HepG2 (cell line): Measurements from ENCODE around the gene TMEM184B. TPM values are rescaled to one million over a fixed set of nuclear protein-coding genes. Genes with fewer than 3 reads are reported as not detected.

Experiments
- CCDC6 ChIP-seq: sonication (generic); formaldehyde crosslinking; IDR thresholded peaks from 2 replicates; pipeline ENCODE4 v1.8.1; 2022; ENCODE audit warnings: mild to moderate bottlenecking, missing genetic modification reagents, moderate library complexity
- FOXO4 ChIP-seq: sonication (generic); formaldehyde crosslinking; conservative IDR thresholded peaks from 2 replicates; pipeline ENCODE4 v1.8.1; 2023; ENCODE audit warnings: missing genetic modification reagents
- ISL2 ChIP-seq: sonication (generic); formaldehyde crosslinking; IDR thresholded peaks from 2 replicates; pipeline ENCODE4 v1.5.0; 2020; ENCODE audit warnings: missing genetic modification reagents
- MLX ChIP-seq: IDR thresholded peaks from 2 replicates; pipeline ENCODE4 v1.6.1; 2016
- ONECUT2 ChIP-seq: sonication (generic); formaldehyde crosslinking; IDR thresholded peaks from 2 replicates; pipeline ENCODE4 v1.4.0; 2020; ENCODE audit warnings: missing genetic modification reagents
- PAF1 ChIP-seq: IDR thresholded peaks from 2 replicates; pipeline ENCODE4 v1.6.1; 2016; ENCODE audit warnings: missing genetic modification reagents, missing compliant biosample characterization
- PAWR ChIP-seq: sonication (generic); formaldehyde crosslinking; IDR thresholded peaks from 2 replicates; pipeline ENCODE4 v1.4.0; 2020; ENCODE audit warnings: missing genetic modification reagents, mild to moderate bottlenecking, borderline replicate concordance
- RFX1 ChIP-seq: fragments of 450-650 bp; IDR thresholded peaks from 2 replicates; pipeline ENCODE4 v1.6.1; 2017
- RORA ChIP-seq: sonication (generic); formaldehyde crosslinking; IDR thresholded peaks from 2 replicates; pipeline ENCODE4 v1.5.0; 2020; ENCODE audit warnings: mild to moderate bottlenecking, missing genetic modification reagents, moderate library complexity
- SAP130 ChIP-seq: IDR thresholded peaks from 2 replicates; pipeline ENCODE4 v1.6.1; 2016; ENCODE audit warnings: low read depth
- TAF1 ChIP-seq: sonication (generic); formaldehyde crosslinking; IDR thresholded peaks from 2 replicates; pipeline ENCODE4 v1.4.0; 2020; ENCODE audit warnings: missing genetic modification reagents
- ZFP82 ChIP-seq: sonication (generic); formaldehyde crosslinking; IDR thresholded peaks from 2 replicates; pipeline ENCODE4 v1.5.1; 2020; ENCODE audit warnings: mild to moderate bottlenecking, missing genetic modification reagents, borderline replicate concordance
- ZHX1 ChIP-seq: sonication (generic); formaldehyde crosslinking; IDR thresholded peaks from 2 replicates; pipeline ENCODE4 v1.8.1; 2022; ENCODE audit warnings: low read depth, mild to moderate bottlenecking, missing genetic modification reagents
- ZNF512B ChIP-seq: sonication (generic); formaldehyde crosslinking; IDR thresholded peaks from 2 replicates; pipeline ENCODE4 v1.5.1; 2020; ENCODE audit warnings: missing genetic modification reagents, mild to moderate bottlenecking, borderline replicate concordance
- ZNF563 ChIP-seq: sonication (generic); formaldehyde crosslinking; IDR thresholded peaks from 2 replicates; pipeline ENCODE4 v1.8.0; 2022; ENCODE audit warnings: mild to moderate bottlenecking, moderate library complexity, missing genetic modification reagents
- ZNF766 ChIP-seq: sonication (generic); formaldehyde crosslinking; IDR thresholded peaks from 2 replicates; pipeline ENCODE4 v1.5.0; 2020; ENCODE audit warnings: missing genetic modification reagents, borderline replicate concordance
- ZNF768 ChIP-seq: sonication (generic); formaldehyde crosslinking; IDR thresholded peaks from 2 replicates; pipeline ENCODE4 v1.4.0; 2020; ENCODE audit warnings: missing genetic modification reagents
- ZNF816 ChIP-seq: sonication (generic); formaldehyde crosslinking; IDR thresholded peaks from 2 replicates; pipeline ENCODE4 v1.8.0; 2022; ENCODE audit warnings: missing genetic modification reagents, mild to moderate bottlenecking, borderline replicate concordance
- ZNF83 ChIP-seq: sonication (generic); formaldehyde crosslinking; IDR thresholded peaks from 2 replicates; pipeline ENCODE4 v1.4.0; 2020; ENCODE audit warnings: missing genetic modification reagents, mild to moderate bottlenecking, borderline replicate concordance
- ZUFSP ChIP-seq: sonication (generic); formaldehyde crosslinking; IDR thresholded peaks from 2 replicates; pipeline ENCODE4 v1.9.0; 2021; ENCODE audit warnings: missing genetic modification reagents, mild to moderate bottlenecking, borderline replicate concordance
- polyA plus RNA-seq, 8 experiments: library from polyadenylated mRNA; depleted of rRNA in 3 of 8; stranded (reverse) in 7 of 8; unstranded in 1 of 8; fragments of >200 nt; fragmentation: Illumina TruSeq in 4 of 8; extraction: Trizol in 4 of 8; gene quantifications; 2 replicates each; pipeline versions ENCODE4 v1.2.1 to v1.2.3, GENCODE V29; 2011 to 2016; ENCODE audit warnings: low read depth in 4 of 8, missing spikeins in 1 of 8, mixed read lengths in 1 of 8; ENCODE audit not compliant: insufficient read depth in 1 of 8
- total RNA-seq, 5 experiments: library from RNA; depleted of rRNA; stranded (reverse); fragments of >200 nt; fragmentation: Illumina TruSeq; extraction: Trizol; gene quantifications; 2 replicates each; pipeline ENCODE4 v1.2.3, GENCODE V29; 2016; ENCODE audit warnings: low read depth in 1 of 5

Gene TMEM184B
- total and polyA plus RNA-seq, 2 of the 13 experiments (the other 11 are each of a cell fraction or from before 2014, with no cell fraction given): 15.9 to 16.0 TPM

- TF ChIP-seq ONECUT2 (CRISPR knock-in tag) (no peak), ZNF816 (CRISPR knock-in tag) (no peak), ZUFSP (no peak), FOXO4 (CRISPR knock-in tag) (no peak), PAF1 (CRISPR knock-in tag) (no peak), ZNF83 (no peak), PAWR (CRISPR knock-in tag) (no peak), RORA (no peak), ZNF768 (CRISPR knock-in tag) (no peak; the same call in 1 of the 2 replicates), ZHX1 (no peak), ZFP82 (CRISPR knock-in tag) (no peak), TAF1 (CRISPR knock-in tag) (no peak), ZNF766 (CRISPR knock-in tag) (0 out of 2 replicates have a peak, but pooled peaks have one; percentile 33), MLX (CRISPR knock-in tag) (no peak), ZNF512B (CRISPR knock-in tag) (no peak), RFX1 (no peak), ISL2 (CRISPR knock-in tag) (peak; percentile 16; the same call in 1 of the 2 replicates), ZNF563 (CRISPR knock-in tag) (0 out of 2 replicates have a peak, but pooled peaks have one; percentile 55), SAP130 (peak; percentile 32; the same call in 1 of the 2 replicates), CCDC6 (CRISPR knock-in tag) (peak; percentile 82)
These were observed at the start of gene TMEM184B (continued) for GRCh38 chr22:38272373-38273134.
